ENCODE results near the gene H1-8.

Gene H1-8

GRCh38 chr3:129593595-129594339 lies 50.8 kb downstream of the H1-8 start:
- DNase-seq (ENCODE audit: low read depth), result no peak

- DNase-seq (ENCODE audit: low read depth), result no peak
Measured at GRCh38 chr3:129594409-129594808, 51.4 kb downstream of the H1-8 start.

GRCh38 chr3:129594907-129595390 lies 52.0 kb downstream of the H1-8 start:
- no peak for DNase-seq (ENCODE audit: low read depth)

GRCh38 chr3:129595544-129596193 lies 52.7 kb downstream of the H1-8 start:
- peak; percentile 37 for DNase-seq (ENCODE audit: low read depth)

- DNase-seq (ENCODE audit: low read depth), result peak; percentile 98
Measured at GRCh38 chr3:129596194-129597086, 53.5 kb downstream of the H1-8 start.

GRCh38 chr3:129597087-129597999 lies 54.4 kb downstream of the H1-8 start:
- DNase-seq (ENCODE audit: low read depth), result peak; percentile 56

- peak; percentile 41 for DNase-seq (ENCODE audit: low read depth)
Measured at GRCh38 chr3:129598000-129598381, 55.0 kb downstream of the H1-8 start.

GRCh38 chr3:129598484-129598883 lies 55.5 kb downstream of the H1-8 start:
- DNase-seq (ENCODE audit: low read depth), result no peak

- DNase-seq (ENCODE audit: low read depth), result no peak
Measured at GRCh38 chr3:129599073-129599472, 56.1 kb downstream of the H1-8 start.

- peak; percentile 37 for DNase-seq (ENCODE audit: low read depth)
Measured at GRCh38 chr3:129599607-129600006, 56.6 kb downstream of the H1-8 start.

- DNase-seq (ENCODE audit: low read depth), result no peak
Measured at GRCh38 chr3:129600348-129600747, 57.4 kb downstream of the H1-8 start.
